ENCODE measurements around the gene KDM4B.
"Not testable (repeated sequence)": the region's sequence is repeated elsewhere in the genome, so short reads cannot be mapped to it uniquely, and the experiment has no call there.

- not testable (repeated sequence) for TF ChIP-seq CTCF (IDR thresholded peaks at IDR 0.05; ENCODE audit: borderline replicate concordance, extremely low read depth, low read length, poor library complexity, severe bottlenecking); EZH2 (IDR thresholded peaks at IDR 0.05; ENCODE audit: borderline replicate concordance, low read depth, low read length, severe bottlenecking)
Measured at GRCh38 chr19:5158549-5159134, 189.7 kb downstream of the KDM4B start.

All from DND-41 (cell line).